KBM-7 (cell line): ENCODE measurements around the gene SLC2A3.
"Not testable (repeated sequence)": the region's sequence is repeated elsewhere in the genome, so short reads cannot be mapped to it uniquely, and the experiment has no call there.

Source experiments
- DNase-seq: peaks from one replicate; pipeline ENCODE4 v3.0.0-alpha.2; 2015
- in situ Hi-C: fragments of 300-500 bp; cut with MboI; formaldehyde crosslinking; loops from 2 replicates; pipeline ENCODE4 v1.14.3; 2020; ENCODE audit warnings: low sequenced_read_pairs, low pct_unique_long_range_greater_than_20kb, mixed read lengths

SLC2A3 gene

GRCh38 chr12:7935590-7936581 lies at the start of gene SLC2A3:
Gene SLC2A3 (minus strand): TSS chr12:7936187. CDS start chr12:7936034, 153 bp downstream.
- in situ Hi-C loops: no loop called here
- peak; percentile 95 for DNase-seq

GRCh38 chr12:7984900-7985299 lies 48.9 kb upstream of the SLC2A3 start:
- in situ Hi-C loops: no loop called here
- DNase-seq: no peak

GRCh38 chr12:7983460-7983859 lies 47.5 kb upstream of the SLC2A3 start:
- DNase-seq, in situ Hi-C loops: not testable (repeated sequence)

GRCh38 chr12:7983019-7983418 lies 47.0 kb upstream of the SLC2A3 start:
- DNase-seq, in situ Hi-C loops: not testable (repeated sequence)

- in situ Hi-C loops, DNase-seq: not testable (repeated sequence)
These were observed 46.3 kb upstream of the SLC2A3 start for GRCh38 chr12:7982332-7982735.

- DNase-seq: no peak
- in situ Hi-C loops: no loop called here
These were observed 45.5 kb upstream of the SLC2A3 start for GRCh38 chr12:7981446-7981845.

- in situ Hi-C loops: not testable (repeated sequence)
- peak; percentile 69 for DNase-seq
These were observed 41.6 kb upstream of the SLC2A3 start for GRCh38 chr12:7977351-7978124.

- no peak for DNase-seq
- in situ Hi-C loops: no loop called here
These were observed 37.5 kb upstream of the SLC2A3 start for GRCh38 chr12:7973457-7973825.

GRCh38 chr12:7972734-7973456 lies 36.9 kb upstream of the SLC2A3 start:
- no peak for DNase-seq
- in situ Hi-C loops: no loop called here

GRCh38 chr12:7972269-7972668 lies 36.3 kb upstream of the SLC2A3 start:
- in situ Hi-C loops, DNase-seq: not testable (repeated sequence)

GRCh38 chr12:7971765-7972164 lies 35.8 kb upstream of the SLC2A3 start:
- in situ Hi-C loops, DNase-seq: not testable (repeated sequence)

- peak; percentile 98 for DNase-seq
- in situ Hi-C loops: no loop called here
These were observed 34.7 kb upstream of the SLC2A3 start for GRCh38 chr12:7970475-7971252.

GRCh38 chr12:7966563-7966962 lies 30.6 kb upstream of the SLC2A3 start:
- in situ Hi-C loops: no loop called here
- DNase-seq: no peak

GRCh38 chr12:7964669-7965068 lies 28.7 kb upstream of the SLC2A3 start:
- in situ Hi-C loops, DNase-seq: not testable (repeated sequence)

- in situ Hi-C loops: no loop called here
- no peak for DNase-seq
These were observed 25.6 kb upstream of the SLC2A3 start for GRCh38 chr12:7961395-7962178.

- in situ Hi-C loops: no loop called here
- DNase-seq: peak; percentile 88
These were observed 23.7 kb upstream of the SLC2A3 start for GRCh38 chr12:7959701-7960121.

- in situ Hi-C loops: no loop called here
These were observed 23.3 kb upstream of the SLC2A3 start for GRCh38 chr12:7959278-7959677.

GRCh38 chr12:7954877-7955276 lies 18.9 kb upstream of the SLC2A3 start:
- DNase-seq, in situ Hi-C loops: not testable (repeated sequence)

More at GRCh38 chr12:7959278-7959677, 23.3 kb upstream of the SLC2A3 start:
- DNase-seq: no peak
